ENCODE results near the gene GLT8D2.

- no peak for TF ChIP-seq EP300 (IDR thresholded peaks at IDR 0.05)
- TF ChIP-seq CTCF (IDR thresholded peaks at IDR 0.05) = no peak
- TF ChIP-seq REST (IDR thresholded peaks at IDR 0.05) = no peak
- TF ChIP-seq HOXA7 (CRISPR knock-in tag; IDR thresholded peaks at IDR 0.05) = no peak
Observed at GRCh38 chr12:103947871-103948555, 102.0 kb downstream of the GLT8D2 start.
